ENCODE results near the gene UQCC5.

UQCC5 gene

DNA sequence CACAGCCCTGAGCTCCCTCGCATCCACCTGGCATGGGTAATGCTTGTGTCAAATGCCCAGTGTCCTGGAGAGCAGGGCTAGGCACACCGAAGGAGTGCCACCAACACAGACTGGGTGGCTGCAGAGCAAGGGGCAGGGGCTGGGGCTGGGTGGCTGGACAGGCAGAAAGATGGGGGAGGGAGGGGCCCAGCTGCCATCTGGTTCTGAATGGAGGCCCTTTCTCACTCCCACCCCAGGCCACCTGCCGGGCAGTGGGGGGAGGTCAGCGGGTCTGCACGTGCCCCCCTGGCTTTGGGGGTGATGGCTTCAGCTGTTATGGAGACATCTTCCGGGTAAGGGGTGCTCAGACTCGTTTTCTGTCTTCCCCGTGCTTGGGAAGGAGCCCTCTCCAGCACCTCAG, 24.3 kb upstream of the UQCC5 start:
- TF ChIP-seq, protein P1, sequence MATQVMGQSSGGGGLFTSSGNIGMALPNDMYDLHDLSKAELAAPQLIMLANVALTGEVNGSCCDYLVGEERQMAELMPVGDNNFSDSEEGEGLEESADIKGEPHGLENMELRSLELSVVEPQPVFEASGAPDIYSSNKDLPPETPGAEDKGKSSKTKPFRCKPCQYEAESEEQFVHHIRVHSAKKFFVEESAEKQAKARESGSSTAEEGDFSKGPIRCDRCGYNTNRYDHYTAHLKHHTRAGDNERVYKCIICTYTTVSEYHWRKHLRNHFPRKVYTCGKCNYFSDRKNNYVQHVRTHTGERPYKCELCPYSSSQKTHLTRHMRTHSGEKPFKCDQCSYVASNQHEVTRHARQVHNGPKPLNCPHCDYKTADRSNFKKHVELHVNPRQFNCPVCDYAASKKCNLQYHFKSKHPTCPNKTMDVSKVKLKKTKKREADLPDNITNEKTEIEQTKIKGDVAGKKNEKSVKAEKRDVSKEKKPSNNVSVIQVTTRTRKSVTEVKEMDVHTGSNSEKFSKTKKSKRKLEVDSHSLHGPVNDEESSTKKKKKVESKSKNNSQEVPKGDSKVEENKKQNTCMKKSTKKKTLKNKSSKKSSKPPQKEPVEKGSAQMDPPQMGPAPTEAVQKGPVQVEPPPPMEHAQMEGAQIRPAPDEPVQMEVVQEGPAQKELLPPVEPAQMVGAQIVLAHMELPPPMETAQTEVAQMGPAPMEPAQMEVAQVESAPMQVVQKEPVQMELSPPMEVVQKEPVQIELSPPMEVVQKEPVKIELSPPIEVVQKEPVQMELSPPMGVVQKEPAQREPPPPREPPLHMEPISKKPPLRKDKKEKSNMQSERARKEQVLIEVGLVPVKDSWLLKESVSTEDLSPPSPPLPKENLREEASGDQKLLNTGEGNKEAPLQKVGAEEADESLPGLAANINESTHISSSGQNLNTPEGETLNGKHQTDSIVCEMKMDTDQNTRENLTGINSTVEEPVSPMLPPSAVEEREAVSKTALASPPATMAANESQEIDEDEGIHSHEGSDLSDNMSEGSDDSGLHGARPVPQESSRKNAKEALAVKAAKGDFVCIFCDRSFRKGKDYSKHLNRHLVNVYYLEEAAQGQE (IDR thresholded peaks at IDR 0.05; ENCODE audit: insufficient read depth in 1 of 2, low read depth in 2 of 2, low read length in 2 of 2), result no peak
- no peak for TF ChIP-seq FOXP2 (optimal IDR thresholded peaks at IDR 0.05; ENCODE audit: borderline replicate concordance, extremely low read depth, extremely low read length, insufficient read depth)
- TF ChIP-seq SIN3A (IDR thresholded peaks at IDR 0.05; ENCODE audit: borderline replicate concordance, insufficient read depth, low read length), result no peak
- no peak for TF ChIP-seq POLR2AphosphoS5 (IDR thresholded peaks at IDR 0.05; ENCODE audit: low read depth, low read length)
- TF ChIP-seq TAF1 (IDR thresholded peaks at IDR 0.05; ENCODE audit: borderline replicate concordance, insufficient read depth, low read length), result no peak

DNA sequence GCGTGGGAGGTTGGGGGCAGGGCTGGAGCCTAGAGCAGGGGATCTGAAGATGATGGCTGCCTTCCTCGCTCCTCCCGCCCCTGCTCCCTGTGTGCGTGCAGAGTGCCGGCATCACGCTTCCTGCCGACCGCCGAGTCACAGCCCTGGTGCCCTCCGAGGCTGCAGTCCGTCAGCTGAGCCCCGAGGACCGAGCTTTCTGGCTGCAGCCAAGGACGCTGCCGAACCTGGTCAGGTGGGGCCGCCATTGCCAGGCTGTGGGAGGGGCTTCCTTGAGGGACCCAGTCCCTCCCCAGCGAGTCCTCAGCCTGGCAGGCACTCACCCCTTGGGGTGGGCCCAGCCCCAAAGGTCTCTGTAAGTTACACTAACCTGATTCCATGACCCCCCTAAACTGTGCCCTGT, 23.7 kb upstream of the UQCC5 start:
- TF ChIP-seq FOXP2 (optimal IDR thresholded peaks at IDR 0.05; ENCODE audit: borderline replicate concordance, extremely low read depth, extremely low read length, insufficient read depth), result no peak
- no peak for TF ChIP-seq POLR2AphosphoS5 (IDR thresholded peaks at IDR 0.05; ENCODE audit: low read depth, low read length)
- TF ChIP-seq, protein P1 (IDR thresholded peaks at IDR 0.05; ENCODE audit: insufficient read depth in 1 of 2, low read depth in 2 of 2, low read length in 2 of 2), result no peak
- no peak for TF ChIP-seq SIN3A (IDR thresholded peaks at IDR 0.05; ENCODE audit: borderline replicate concordance, insufficient read depth, low read length)
- TF ChIP-seq TAF1 (IDR thresholded peaks at IDR 0.05; ENCODE audit: borderline replicate concordance, insufficient read depth, low read length), result no peak

DNA sequence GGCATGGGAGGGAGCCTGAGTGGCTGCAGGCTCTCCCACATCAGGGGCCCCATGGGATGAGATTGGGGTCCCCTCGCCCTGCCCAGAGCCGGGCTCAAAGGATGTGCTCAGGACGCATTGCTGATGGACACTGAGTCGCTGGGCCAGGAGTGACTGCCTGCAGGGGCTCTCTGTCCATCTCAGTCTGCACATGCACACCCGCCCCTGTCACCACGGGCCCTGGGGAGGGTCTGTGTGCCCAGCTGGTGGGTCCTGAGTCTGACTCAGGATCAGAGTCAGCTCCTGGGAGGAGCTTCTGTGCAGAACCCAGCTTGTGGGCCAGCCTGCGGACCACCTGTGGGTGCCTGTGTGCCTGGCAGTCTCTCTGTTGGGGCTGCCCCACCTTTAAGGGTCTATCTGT, 23.1 kb upstream of the UQCC5 start:
- TF ChIP-seq FOXP2 (optimal IDR thresholded peaks at IDR 0.05; ENCODE audit: borderline replicate concordance, extremely low read depth, extremely low read length, insufficient read depth) (no peak), POLR2AphosphoS5 (IDR thresholded peaks at IDR 0.05; ENCODE audit: low read depth, low read length) (no peak)
- TF ChIP-seq, protein P1 (IDR thresholded peaks at IDR 0.05; ENCODE audit: insufficient read depth in 1 of 2, low read depth in 2 of 2, low read length in 2 of 2), result no peak

DNA sequence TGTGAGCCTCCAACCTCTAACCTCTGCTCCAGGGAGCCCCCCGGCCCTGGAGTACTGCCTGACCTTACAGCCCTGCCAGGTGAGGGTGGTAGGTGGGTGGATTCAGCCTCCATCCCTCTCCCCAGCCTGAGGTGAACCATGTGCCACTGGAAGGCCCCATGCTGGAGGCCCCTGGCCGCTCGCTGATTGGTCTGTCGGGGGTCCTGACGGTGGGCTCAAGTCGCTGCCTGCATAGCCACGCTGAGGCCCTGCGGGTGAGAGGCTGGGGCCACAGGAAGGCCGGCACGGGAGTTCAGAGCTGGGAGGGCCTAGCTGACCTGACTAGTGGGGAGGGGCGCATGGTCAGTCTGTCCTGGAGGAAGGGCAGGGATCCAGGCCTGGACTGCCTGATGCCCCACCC, 21.8 kb upstream of the UQCC5 start:
- TF ChIP-seq, protein P1 (IDR thresholded peaks at IDR 0.05; ENCODE audit: insufficient read depth in 1 of 2, low read depth in 2 of 2, low read length in 2 of 2), result no peak
- no peak for TF ChIP-seq SIN3A (IDR thresholded peaks at IDR 0.05; ENCODE audit: borderline replicate concordance, insufficient read depth, low read length)

DNA sequence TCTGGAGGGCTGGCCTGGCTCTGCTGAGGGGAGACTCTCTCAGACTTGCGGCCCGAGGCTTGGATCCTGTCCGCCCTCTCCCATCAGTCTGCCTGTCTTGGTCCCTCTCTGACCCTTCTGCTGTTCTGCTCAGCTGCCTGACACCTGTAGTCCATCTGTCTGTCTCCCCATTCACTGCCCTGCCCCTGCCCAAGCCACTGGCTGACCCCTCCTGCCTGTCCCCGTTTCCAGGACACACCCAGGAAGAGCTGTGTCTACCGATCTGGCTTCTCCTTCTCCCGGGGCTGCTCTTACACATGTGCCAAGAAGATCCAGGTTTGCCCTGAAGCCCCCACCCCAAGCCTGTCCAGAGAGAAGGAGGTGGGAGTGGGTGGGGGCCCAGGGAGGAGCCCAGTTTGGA, 21.2 kb upstream of the UQCC5 start:
- TF ChIP-seq TAF1 (IDR thresholded peaks at IDR 0.05; ENCODE audit: borderline replicate concordance, insufficient read depth, low read length) (no peak), FOXP2 (optimal IDR thresholded peaks at IDR 0.05; ENCODE audit: borderline replicate concordance, extremely low read depth, extremely low read length, insufficient read depth) (no peak), SIN3A (IDR thresholded peaks at IDR 0.05; ENCODE audit: borderline replicate concordance, insufficient read depth, low read length) (no peak), POLR2AphosphoS5 (IDR thresholded peaks at IDR 0.05; ENCODE audit: low read depth, low read length) (no peak)
- TF ChIP-seq, protein P1 (IDR thresholded peaks at IDR 0.05; ENCODE audit: insufficient read depth in 1 of 2, low read depth in 2 of 2, low read length in 2 of 2), result no peak
